Vagina (tissue), 2 donors: ENCODE measurements around the gene PLOD2. TPM values are rescaled to one million over a fixed set of nuclear protein-coding genes. Genes with fewer than 3 reads are reported as not detected.
A peak's percentile ranks its signal among the peaks of the same experiment; 100 is the strongest.

Experiments used
- DNase-seq, 2 donors: peaks; one replicate each; pipeline ENCODE4 v3.0.0-alpha.2; 2017; ENCODE audit errors: extremely low spot score in 2 of 2
- H3K27ac ChIP-seq: fragments of 200-600 bp; sonication (generic); one replicate; pipeline ENCODE4 v1.5.1; 2019
- H3K27me3 ChIP-seq: fragments of 200-600 bp; sonication (generic); one replicate; pipeline ENCODE4 v1.5.1; 2019
- H3K36me3 ChIP-seq, 2 donors: fragments of 200-600 bp; sonication (generic); one replicate each; pipeline ENCODE4 v1.5.1; 2017 to 2019
- H3K4me1 ChIP-seq: fragments of 200-600 bp; sonication (generic); one replicate; pipeline ENCODE4 v1.5.1; 2019
- H3K4me3 ChIP-seq, 2 donors: fragments of 200-600 bp; sonication (generic); 1 replicate in 1 of 2; 2 replicates in 1 of 2; pipeline ENCODE4 v1.5.1; 2016 to 2019
- H3K9me3 ChIP-seq: fragments of 200-600 bp; sonication (generic); one replicate; pipeline ENCODE4 v1.5.1; 2019
- CTCF ChIP-seq, 3 experiments: fragments of 450-650 bp in 2 of 3; fragments of 200-600 bp in 1 of 3; sonication (generic) in 1 of 3; IDR thresholded peaks; one replicate each; pipeline ENCODE4 v1.5.1; 2017 to 2019; ENCODE audit warnings: antibody characterized with exemption in 3 of 3, mild to moderate bottlenecking in 2 of 3, moderate library complexity in 2 of 3
- POLR2A ChIP-seq, 2 donors: fragments of 450-650 bp; IDR thresholded peaks; one replicate each; pipeline ENCODE4 v1.6.1; 2017; ENCODE audit warnings: antibody characterized with exemption in 2 of 2, mild to moderate bottlenecking in 2 of 2, moderate library complexity in 2 of 2
- POLR2AphosphoS5 ChIP-seq, 2 donors: sonication (generic); formaldehyde crosslinking; IDR thresholded peaks; one replicate each; pipeline ENCODE4 v1.9.0; 2017; ENCODE audit warnings: antibody characterized with exemption in 2 of 2, mild to moderate bottlenecking in 2 of 2, low read depth in 1 of 2; ENCODE audit not compliant: insufficient read depth in 1 of 2
- intact Hi-C: fragments of 100-400 bp; cut with DNase I; formaldehyde crosslinking; loops from one replicate; pipeline ENCODE4 v1.15.1; 2023
- total RNA-seq: library from RNA; depleted of rRNA; stranded (reverse); fragments of >200 nt; gene quantifications from one replicate; pipeline ENCODE4 v1.2.3, GENCODE V29; 2016

Gene PLOD2
- total RNA-seq, 1 donor from 2014 or later: 27.0 TPM

- Histone ChIP-seq H3K36me3 (peaks cover 0 to 4% of the 10 kb centered on the region in 2 donors), H3K27ac (no peak overlapping the region), H3K4me1 (peaks cover 4% of the 10 kb centered on the region), H3K27me3 (no peaks in the 10 kb centered on the region), H3K4me3 (no peak overlapping the region), H3K9me3 (no peaks in the 10 kb centered on the region)
- intact Hi-C loops: loop anchor here (5.0 kb wide), 1 partner anchor 122 kb away; no protein-coding TSS in a partner anchor
- no peak for DNase-seq
- TF ChIP-seq CTCF (IDR thresholded peaks at IDR 0.05) (peak; percentile 47 to 75 (median 47)), POLR2AphosphoS5 (IDR thresholded peaks at IDR 0.05; ENCODE audit: insufficient read depth in 1 of 2, low read depth in 1 of 2) (no peak), POLR2A (IDR thresholded peaks at IDR 0.05) (no peak)
Observed at GRCh38 chr3:146065573-146066006, 95.4 kb downstream of the PLOD2 start.

- H3K4me3 ChIP-seq: no peak overlapping the region
- no peak overlapping the region for H3K27ac ChIP-seq
- no peaks in the 10 kb centered on the region for H3K4me1 ChIP-seq
- DNase-seq: no peak
- TF ChIP-seq CTCF (IDR thresholded peaks at IDR 0.05): no peak
- TF ChIP-seq POLR2AphosphoS5 (IDR thresholded peaks at IDR 0.05; ENCODE audit: insufficient read depth in 1 of 2, low read depth in 1 of 2): no peak
- no peak for TF ChIP-seq POLR2A (IDR thresholded peaks at IDR 0.05)
- no peaks in the 10 kb centered on the region for H3K36me3 ChIP-seq
- H3K27me3 ChIP-seq: no peaks in the 10 kb centered on the region
- intact Hi-C loops: no loop called here
- no peaks in the 10 kb centered on the region for H3K9me3 ChIP-seq
Observed at GRCh38 chr3:146058241-146058640, 102.7 kb downstream of the PLOD2 start.

DNA sequence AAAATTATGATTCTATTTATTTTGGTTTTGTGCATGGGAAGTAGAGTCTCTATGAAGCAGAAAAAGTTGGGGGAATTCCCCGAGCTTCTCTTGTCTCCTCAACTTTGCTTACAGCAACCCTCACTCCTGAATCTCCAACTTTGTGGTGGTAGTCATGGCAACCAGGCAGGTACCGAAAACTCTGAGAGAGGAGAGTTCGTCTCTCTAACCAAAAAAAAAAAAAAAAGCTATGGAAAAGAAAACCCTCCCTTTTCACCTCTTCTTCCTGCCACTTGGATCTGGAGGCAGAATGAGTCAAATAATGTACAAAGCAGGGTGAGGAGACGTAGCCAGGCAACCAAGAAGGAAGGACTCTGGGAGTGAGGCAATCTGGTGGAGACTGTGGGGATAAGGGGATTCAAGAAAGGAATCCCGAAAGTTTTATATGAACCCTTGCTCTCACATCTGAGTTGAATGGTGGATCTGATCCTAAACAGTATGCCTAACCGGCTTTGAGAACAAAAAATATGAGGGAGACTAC lies 108.1 kb downstream of the PLOD2 start:
- Histone ChIP-seq H3K4me3 (no peak overlapping the region), H3K9me3 (no peaks in the 10 kb centered on the region), H3K27ac (no peak overlapping the region), H3K36me3 (no peaks in the 10 kb centered on the region), H3K27me3 (no peaks in the 10 kb centered on the region), H3K4me1 (no peaks in the 10 kb centered on the region)
- intact Hi-C loops: no loop called here
- TF ChIP-seq POLR2AphosphoS5 (IDR thresholded peaks at IDR 0.05; ENCODE audit: insufficient read depth in 1 of 2, low read depth in 1 of 2) (no peak), POLR2A (IDR thresholded peaks at IDR 0.05) (no peak), CTCF (IDR thresholded peaks at IDR 0.05) (no peak)
- DNase-seq: no peak

DNA sequence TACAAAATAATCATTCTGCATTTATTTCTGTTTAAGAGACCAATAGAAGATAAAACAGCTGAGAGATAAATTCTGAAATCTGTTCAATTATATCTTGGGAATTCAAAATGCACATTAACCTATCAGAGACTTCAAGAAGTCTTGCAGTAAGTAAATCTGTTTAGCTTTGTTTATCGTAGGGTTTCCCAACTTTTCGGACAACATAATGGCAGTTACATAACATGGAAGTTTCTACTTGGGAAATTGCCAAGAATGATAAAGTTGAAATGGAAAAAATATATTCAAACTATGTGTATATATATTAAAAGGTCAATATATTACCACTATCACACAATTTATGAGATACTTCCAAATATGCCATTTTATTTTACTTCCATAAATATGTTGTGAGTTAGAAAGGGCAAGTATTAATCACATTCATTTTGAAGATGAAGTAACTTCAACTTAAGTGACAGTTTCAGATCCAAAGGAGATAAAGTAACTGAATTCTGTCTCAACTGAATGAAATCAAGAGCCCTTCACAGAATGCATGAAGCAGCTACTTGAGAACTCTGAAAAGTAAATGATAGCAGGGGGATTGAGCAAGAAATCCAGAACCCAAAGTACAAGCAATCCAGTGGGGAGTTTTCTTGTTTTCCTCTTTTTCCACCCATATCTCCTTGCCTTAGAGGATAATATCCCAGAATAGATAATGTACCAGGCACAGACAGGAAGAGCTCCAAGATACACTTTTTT lies 108.8 kb downstream of the PLOD2 start:
- DNase-seq: no peak
- H3K9me3 ChIP-seq: no peaks in the 10 kb centered on the region
- no peaks in the 10 kb centered on the region for H3K27me3 ChIP-seq
- intact Hi-C loops: no loop called here
- H3K36me3 ChIP-seq: no peaks in the 10 kb centered on the region
- TF ChIP-seq POLR2A (IDR thresholded peaks at IDR 0.05) (no peak), POLR2AphosphoS5 (IDR thresholded peaks at IDR 0.05; ENCODE audit: insufficient read depth in 1 of 2, low read depth in 1 of 2) (no peak), CTCF (IDR thresholded peaks at IDR 0.05) (no peak)
- no peaks in the 10 kb centered on the region for H3K4me1 ChIP-seq
- no peak overlapping the region for H3K27ac ChIP-seq
- no peak overlapping the region for H3K4me3 ChIP-seq

- intact Hi-C loops: no loop called here
- no peaks in the 10 kb centered on the region for H3K27me3 ChIP-seq
- H3K4me3 ChIP-seq: no peak overlapping the region
- H3K9me3 ChIP-seq: no peaks in the 10 kb centered on the region
- TF ChIP-seq POLR2AphosphoS5 (IDR thresholded peaks at IDR 0.05; ENCODE audit: insufficient read depth in 1 of 2, low read depth in 1 of 2) (no peak), POLR2A (IDR thresholded peaks at IDR 0.05) (no peak), CTCF (IDR thresholded peaks at IDR 0.05) (no peak)
- H3K4me1 ChIP-seq: no peaks in the 10 kb centered on the region
- H3K36me3 ChIP-seq: no peaks in the 10 kb centered on the region
- H3K27ac ChIP-seq: no peak overlapping the region
- DNase-seq: no peak
Observed at GRCh38 chr3:146050691-146051090, 110.3 kb downstream of the PLOD2 start.
